NCI-H128 (cell line): ENCODE results near the gene HSF4.

ENCODE experiments used
- DNase-seq: peaks from one replicate; lab custom pipeline; 2025; ENCODE audit not compliant: unreplicated experiment; lab: John Stamatoyannopoulos, UW

The HSF4 gene

DNA sequence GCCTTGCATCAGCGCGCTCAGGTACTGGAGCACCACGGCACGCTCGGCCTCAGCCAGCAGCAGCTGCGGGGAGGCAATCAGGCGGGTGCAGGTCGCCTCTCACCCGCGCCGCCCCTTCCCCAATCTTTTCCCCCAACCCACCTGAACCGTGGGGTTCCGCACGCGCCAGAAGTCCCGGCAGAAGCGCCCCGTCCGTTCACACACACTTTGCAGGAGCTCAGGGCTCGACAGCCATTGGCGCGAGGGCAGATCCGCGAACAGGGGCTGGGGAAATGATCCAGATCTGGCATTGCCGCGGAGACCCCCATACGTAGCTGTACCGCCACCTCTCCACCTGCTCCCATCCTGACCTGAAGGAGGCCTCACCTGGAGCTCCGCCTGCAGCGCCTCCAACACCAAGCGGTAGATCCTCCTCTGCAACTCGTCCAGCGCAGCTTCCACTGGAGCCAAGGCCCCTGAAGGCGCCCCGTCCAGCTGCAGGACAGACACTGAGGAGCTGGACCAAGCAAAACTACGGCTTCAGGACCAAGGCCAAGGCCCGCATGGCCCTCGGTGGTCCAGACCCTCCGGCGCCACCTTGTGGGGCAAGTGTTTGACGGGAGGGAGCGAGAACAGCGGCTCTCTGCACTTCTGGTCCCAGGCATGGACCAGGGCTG, 20.6 kb downstream of the HSF4 start:
- peak; percentile 34 for DNase-seq

DNA sequence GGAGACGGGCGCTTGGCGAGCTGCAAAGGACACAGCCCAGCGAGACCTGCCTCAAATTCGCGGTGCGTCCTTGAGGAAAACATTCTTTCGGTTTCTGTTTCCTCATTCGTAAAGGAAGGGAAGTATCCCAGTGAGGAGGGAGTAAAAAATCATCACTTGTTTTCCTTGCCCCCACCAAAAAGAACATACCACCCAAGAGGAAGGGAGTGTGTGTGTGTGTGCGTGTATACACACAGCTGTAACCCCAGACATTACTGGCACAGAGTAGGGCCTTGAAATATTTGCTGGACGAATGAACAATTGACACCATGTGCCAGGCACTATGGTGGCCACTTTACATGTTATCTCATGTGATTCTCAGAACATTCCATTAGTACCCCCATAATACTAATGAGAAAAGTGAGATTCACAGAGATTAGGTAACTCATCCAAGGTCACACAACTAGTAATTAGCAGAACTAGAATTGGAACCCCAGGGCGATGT, 21.1 kb downstream of the HSF4 start:
- DNase-seq, result no peak

- DNase-seq, result no peak
These were observed 22.0 kb downstream of the HSF4 start for GRCh38 chr16:67186550-67186950.

DNA sequence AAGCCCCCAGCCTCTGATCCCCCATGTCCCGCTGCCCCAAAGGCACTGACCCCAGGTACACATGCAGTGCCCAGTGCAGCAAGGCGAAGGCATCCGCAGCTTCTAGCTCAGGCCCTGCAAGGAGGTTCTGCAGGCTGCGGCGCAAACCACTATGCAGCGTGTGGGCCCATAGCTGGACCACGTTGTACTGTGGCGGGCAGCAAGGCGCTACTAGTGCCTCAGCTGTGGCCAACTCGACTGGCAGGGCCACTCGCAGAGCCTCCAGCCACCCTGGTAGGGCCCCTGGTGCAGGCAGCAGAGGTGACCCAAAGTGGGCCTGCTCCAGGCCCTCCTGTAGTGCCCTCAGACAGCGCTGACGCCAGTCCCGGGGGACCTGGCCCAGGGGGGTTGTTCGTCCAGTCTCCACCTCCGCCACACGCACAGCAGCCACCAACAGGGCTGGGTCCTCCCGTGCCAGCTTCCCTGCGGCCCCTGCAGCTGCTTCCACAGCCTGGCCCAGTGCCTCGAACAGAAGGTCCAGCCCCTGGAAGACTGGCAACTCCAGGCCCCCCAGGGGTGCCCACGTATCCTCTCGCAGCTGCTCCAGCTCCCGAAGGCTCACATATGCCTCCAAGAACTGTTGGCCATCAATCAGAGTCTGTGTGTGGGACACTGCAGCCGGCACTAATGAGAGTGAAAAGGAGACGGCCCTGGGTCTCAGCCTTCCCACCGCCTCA, 22.8 kb downstream of the HSF4 start:
- DNase-seq, result no peak

DNA sequence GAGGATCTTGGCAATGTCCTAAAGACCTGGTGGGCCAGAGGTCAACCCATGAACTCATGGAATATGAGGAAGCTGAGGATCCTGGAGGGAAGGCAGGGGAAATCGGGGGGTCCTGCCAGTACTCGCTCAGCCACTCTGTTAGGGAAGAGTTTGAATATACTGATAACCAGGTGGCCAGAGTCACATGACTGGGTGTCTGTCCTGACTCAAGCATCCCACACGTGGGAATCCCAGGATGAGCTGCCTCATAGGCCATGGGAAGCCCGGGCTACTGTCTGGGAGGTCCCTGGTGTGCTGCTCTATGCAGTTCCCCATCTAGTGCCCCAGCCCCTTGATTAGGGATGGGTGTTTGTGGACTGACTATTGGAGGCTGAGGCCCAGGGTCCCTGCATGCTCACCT, 23.8 kb downstream of the HSF4 start:
- DNase-seq, result no peak

GRCh38 chr16:67188798-67189197, 24.3 kb downstream of the HSF4 start:
- no peak for DNase-seq

DNA sequence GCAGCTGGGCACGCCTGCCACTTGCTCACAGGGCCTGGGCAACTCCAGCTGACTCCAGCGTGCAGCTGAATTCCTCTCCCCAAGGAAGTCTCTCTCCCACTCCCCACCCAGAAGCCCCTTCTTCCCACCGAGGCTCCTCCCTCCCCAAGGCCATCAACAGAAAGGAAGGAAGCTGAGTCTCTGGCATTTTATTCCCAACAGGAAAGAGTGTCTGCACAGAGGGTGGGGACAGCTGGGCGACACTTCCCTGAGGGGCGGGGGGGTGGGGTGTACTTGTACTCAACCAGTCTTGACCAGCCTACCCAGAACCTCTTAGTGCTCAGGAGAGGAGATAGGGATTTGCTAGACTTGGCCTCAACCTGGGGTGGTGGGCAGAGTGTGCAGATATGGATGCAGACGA, 25.5 kb downstream of the HSF4 start, which contains the start of gene EXOC3L1:
Gene EXOC3L1, minus strand, starts transcription at position 96 of the 400 bp plus-strand sequence. CDS start 460 bp downstream, outside the sequence.
- DNase-seq, result no peak

DNA sequence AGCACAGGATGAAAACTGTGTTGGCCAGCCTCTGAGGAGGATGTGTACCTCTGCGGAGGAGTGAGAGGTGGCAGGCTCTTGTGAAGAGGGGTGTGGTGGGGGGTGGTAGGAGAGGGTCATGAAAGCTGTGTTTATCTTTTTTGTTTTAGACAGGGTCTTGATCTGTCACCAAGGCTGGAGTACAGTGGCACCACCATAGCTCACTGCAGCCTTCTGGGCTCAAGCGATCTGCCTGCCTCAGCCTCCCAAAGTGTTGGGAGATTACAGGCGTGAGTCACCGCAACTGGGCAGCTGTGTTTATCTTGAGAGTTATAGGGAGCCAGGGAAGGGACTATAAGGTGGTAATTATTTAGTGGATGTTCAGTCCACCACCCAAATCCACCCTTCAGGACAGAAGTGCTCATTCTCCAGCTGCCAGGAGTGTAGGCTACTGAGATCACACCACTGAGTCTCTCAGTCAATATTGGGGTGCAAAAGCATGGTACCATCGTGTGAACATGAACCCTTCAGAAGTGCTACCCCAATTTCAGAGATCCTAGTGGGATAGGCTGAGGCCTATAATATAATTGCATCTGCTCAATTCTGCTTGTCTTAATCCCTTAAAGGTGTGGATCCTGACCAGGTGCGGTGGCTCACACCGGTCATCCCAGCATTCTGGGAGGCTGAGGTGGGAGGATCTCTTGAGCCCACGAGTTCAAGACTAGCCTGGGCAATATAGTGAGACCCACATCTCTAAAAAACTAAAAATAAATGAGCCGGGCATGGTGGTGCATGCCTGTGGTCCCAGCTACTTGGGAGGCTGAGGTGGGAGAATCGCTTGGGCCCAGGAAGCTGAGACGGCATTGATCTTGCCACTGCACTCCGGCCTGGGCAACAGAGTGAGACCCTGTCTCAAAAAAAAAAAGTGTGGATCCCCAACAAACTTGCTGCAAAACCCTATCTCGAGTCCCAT, 26.2 kb downstream of the HSF4 start:
- no peak for DNase-seq

GRCh38 chr16:67191411-67191994, 27.0 kb downstream of the HSF4 start:
- DNase-seq, result no peak

- peak; percentile 43 for DNase-seq
These were observed 27.6 kb downstream of the HSF4 start, which contains the start of gene E2F4 for GRCh38 chr16:67191995-67192681. Gene E2F4 (plus strand): TSS chr16:67192155. CDS start chr16:67192228, 73 bp downstream.

- DNase-seq, result no peak
These were observed 28.3 kb downstream of the HSF4 start for GRCh38 chr16:67192781-67193361.

GRCh38 chr16:67193536-67193935, 29.0 kb downstream of the HSF4 start:
- no peak for DNase-seq

- no peak for DNase-seq
These were observed 29.7 kb downstream of the HSF4 start for GRCh38 chr16:67194260-67194659.

DNA sequence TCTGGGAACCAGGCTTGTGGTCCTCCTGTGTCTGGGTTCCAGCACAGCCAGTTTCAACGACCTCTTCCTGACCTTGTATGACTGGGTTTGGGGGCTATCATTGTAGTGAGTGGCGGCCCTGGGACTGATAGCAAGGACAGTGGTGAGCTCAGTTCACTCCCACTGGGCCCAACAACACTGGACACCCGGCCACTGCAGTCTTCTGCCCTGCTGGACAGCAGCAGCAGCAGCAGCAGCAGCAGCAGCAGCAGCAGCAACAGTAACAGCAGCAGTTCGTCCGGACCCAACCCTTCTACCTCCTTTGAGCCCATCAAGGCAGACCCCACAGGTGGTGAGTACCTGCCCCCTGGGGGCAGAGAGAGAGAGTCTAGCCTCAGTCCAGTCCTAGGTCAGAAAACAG, 31.1 kb downstream of the HSF4 start:
- no peak for DNase-seq

- DNase-seq, result no peak
These were observed 32.3 kb downstream of the HSF4 start for GRCh38 chr16:67196881-67197280.

GRCh38 chr16:67197704-67198103, 33.2 kb downstream of the HSF4 start:
- no peak for DNase-seq

- no peak for DNase-seq
These were observed 33.7 kb downstream of the HSF4 start for GRCh38 chr16:67198238-67198734.

DNA sequence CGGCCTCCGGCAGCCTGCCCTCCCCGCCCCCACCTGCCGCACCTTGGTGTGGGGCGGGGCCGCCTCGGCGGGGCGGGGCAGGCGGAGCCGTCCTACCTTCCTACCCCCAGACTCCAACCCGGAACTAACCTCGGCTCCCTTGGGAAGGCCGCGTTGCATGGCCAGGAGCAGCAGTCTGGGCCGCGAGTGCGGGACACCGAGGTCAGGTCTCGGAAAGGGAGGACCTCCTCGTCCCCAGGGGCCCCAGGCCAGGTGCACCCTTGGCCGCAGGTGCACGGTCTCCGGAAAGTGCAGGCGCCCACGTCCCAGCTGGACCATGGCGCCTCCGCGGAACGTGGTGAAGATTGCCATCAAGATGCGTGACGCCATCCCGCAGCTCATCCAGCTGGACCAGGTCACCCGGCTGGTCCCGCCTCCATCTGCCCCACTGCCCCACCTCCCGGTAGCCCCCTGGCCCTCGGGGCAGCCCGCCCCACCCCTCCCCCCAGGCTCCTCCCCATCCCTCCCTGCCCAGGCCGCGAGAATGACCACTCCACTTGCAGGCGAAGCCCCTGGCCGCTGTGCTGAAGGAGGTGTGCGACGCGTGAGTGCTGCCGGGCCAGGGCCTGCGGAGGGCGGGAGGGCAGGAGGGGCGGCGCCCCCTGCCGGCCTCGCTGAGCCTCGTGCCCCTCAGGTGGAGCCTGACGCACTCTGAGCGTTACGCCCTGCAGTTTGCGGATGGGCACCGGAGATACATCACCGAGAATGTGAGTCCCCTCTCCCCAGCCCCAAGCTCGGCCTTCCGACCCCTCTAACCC, 34.7 kb downstream of the HSF4 start, which contains the start of gene ELMO3:
Gene ELMO3, plus strand, starts transcription at position 121 of the 797 bp plus-strand sequence. Its CDS starts 196 bp downstream, at position 317.
- no peak for DNase-seq

DNA sequence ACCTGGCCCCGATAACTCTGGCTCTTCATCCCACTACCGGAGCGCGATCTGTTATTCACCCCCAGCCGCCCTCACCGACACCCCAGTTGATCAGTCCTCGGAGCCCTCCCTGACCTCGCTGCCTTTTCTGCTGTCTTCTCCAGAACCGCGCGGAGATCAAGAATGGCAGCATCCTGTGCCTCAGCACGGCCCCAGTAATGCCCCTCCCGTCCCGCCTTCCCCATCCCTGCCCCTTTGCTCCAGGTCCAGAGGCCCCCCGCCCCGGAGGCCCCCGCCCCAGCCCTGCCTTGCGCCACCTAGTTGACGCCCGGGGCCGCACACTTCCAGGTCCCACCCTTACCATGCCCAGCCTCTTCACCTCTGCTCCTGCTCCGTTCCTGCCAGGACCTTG, 35.3 kb downstream of the HSF4 start:
- DNase-seq, result no peak
